ENCODE data around the gene SPOP.

Gene SPOP

GRCh38 chr17:49589577-49589927 is 88.3 kb downstream of the SPOP start:
- H3K4me3 ChIP-seq (ENCODE audit: low read depth, low read length), result no peak overlapping the region
- TF ChIP-seq CTCF (IDR thresholded peaks at IDR 0.05; ENCODE audit: low read depth, low read length), result no peak

GRCh38 chr17:49588726-49589576 is 88.9 kb downstream of the SPOP start:
- TF ChIP-seq CTCF (IDR thresholded peaks at IDR 0.05; ENCODE audit: low read depth, low read length), result no peak
- H3K4me3 ChIP-seq (ENCODE audit: low read depth, low read length), result no peak overlapping the region

DNA sequence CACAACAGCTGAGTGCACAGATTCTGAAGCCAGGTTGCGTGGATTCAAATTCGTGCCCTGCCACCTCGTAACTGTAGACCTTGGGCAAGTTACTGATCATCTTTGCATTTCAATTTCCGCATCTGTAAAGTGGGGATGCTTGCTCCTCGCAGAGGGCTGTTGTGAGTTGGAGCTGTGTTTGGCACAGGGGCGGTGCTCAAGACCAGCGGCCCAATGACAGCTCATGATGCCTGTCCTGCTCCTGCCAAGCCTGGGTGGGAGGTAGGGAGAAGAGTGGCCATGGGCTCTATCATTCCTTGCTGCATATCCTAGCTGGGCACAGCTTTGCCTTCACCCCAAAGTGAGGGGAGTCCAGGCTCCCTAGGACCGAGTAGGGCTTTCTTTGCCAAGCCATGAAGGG is 89.6 kb downstream of the SPOP start:
- no peak for TF ChIP-seq CTCF (IDR thresholded peaks at IDR 0.05; ENCODE audit: low read depth, low read length)
- no peak overlapping the region for H3K4me3 ChIP-seq (ENCODE audit: low read depth, low read length)

DNA sequence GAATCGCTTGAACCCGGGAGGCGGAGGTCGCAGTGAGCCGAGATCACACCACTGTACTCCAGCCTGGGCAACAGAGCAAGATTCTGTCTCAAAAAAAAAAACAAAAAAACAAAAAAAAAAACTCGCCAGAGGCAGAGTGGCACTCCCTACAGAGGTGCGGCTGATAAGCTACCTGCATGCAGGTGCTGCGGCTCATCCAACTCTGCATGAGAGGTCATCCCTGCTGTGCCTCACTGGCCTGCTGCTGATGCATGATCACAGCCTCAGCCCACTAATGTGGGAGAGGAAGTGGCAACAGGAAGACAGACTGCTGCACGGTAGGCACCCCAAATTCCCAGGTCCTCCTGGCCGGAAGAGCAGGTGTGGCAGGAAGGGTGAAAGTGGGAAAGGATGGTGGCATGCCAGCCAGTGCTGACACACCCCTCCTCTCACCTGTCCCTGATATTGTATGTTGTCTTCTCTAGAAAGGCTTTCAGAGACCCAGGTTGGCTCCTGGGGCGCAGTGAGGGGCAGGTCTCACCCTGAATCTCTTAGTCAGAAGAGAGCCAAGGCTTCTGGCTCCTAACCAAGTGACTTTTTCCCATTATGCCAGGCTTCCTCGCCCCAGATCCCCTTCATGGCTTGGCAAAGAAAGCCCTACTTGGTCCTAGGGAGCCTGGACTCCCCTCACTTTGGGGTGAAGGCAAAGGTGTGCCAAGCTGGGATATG is 90.4 kb downstream of the SPOP start:
- no peak for TF ChIP-seq CTCF (IDR thresholded peaks at IDR 0.05; ENCODE audit: low read depth, low read length)

DNA sequence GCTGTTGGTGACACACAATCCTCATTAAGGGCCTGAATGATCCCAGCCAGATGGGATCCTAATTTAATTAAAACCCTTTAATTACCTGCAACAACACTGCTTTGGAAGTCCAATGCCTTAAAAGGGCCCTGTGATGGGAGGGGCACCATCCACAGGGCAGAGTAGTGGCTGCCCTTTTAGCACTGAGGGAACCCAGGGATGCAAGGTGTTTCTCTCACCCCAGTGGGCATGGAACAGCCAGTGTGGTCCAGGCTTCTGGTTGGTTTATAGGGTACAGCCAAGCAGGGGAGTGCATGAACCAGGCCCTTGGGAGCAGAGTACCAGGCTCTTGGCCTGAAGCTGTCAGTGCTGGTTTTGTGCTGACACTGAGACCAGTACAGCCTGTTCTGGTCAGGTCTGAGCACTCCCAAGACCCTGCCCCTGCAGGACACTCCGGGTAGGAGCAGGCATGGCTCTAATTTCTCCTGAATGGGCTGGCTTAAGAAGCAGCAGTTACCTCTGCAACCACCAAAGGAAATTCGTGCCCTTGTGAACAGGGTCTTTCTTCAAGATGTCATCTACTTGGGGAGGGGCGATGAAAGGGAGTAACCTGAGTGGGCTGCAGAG is 92.4 kb downstream of the SPOP start:
- no peak for TF ChIP-seq CTCF (IDR thresholded peaks at IDR 0.05; ENCODE audit: low read depth, low read length)
- H3K4me3 ChIP-seq (ENCODE audit: low read depth, low read length), result no peak overlapping the region

More for the DNA sequence above, 90.4 kb downstream of the SPOP start:
- no peak overlapping the region for H3K4me3 ChIP-seq (ENCODE audit: low read depth, low read length)

GRCh38 chr17:49583889-49584288 is 94.0 kb downstream of the SPOP start:
- no peak for TF ChIP-seq CTCF (IDR thresholded peaks at IDR 0.05; ENCODE audit: low read depth, low read length)
- H3K4me3 ChIP-seq (ENCODE audit: low read depth, low read length), result no peak overlapping the region

GRCh38 chr17:49583226-49583625 is 94.7 kb downstream of the SPOP start:
- TF ChIP-seq CTCF (IDR thresholded peaks at IDR 0.05; ENCODE audit: low read depth, low read length), result no peak

More at GRCh38 chr17:49583226-49583625, 94.7 kb downstream of the SPOP start:
- H3K4me3 ChIP-seq (ENCODE audit: low read depth, low read length), result no peak overlapping the region

Data from WI38 (cell line).